GM19372 (cell line): ENCODE data around the gene L3MBTL4.
"Not testable (repeated sequence)": the region's sequence is repeated elsewhere in the genome, so short reads cannot be mapped to it uniquely, and the experiment has no call there.

Source experiments
- ATAC-seq: cut with Tn5 transposase; IDR thresholded peaks from one replicate; pipeline ENCODE4 v1.9.1; 2021; ENCODE audit warnings: mild to moderate bottlenecking, low read depth, moderate library complexity; ENCODE audit not compliant: unreplicated experiment

Gene L3MBTL4

GRCh38 chr18:6259324-6259723 lies 155.4 kb downstream of the L3MBTL4 start:
- not testable (repeated sequence) for ATAC-seq

- no peak for ATAC-seq
These were observed 156.8 kb downstream of the L3MBTL4 start for GRCh38 chr18:6257950-6258349.

- ATAC-seq: no peak
These were observed 158.2 kb downstream of the L3MBTL4 start for GRCh38 chr18:6256521-6256920.

- no peak for ATAC-seq
These were observed 158.8 kb downstream of the L3MBTL4 start for GRCh38 chr18:6255886-6256285.

- no peak for ATAC-seq
These were observed 159.5 kb downstream of the L3MBTL4 start for GRCh38 chr18:6255116-6255705.

GRCh38 chr18:6254456-6254855 lies 160.3 kb downstream of the L3MBTL4 start:
- no peak for ATAC-seq

GRCh38 chr18:6251084-6251483 lies 163.6 kb downstream of the L3MBTL4 start:
- ATAC-seq: no peak

- ATAC-seq: no peak
These were observed 164.9 kb downstream of the L3MBTL4 start for GRCh38 chr18:6249788-6250187.

GRCh38 chr18:6249170-6249569 lies 165.5 kb downstream of the L3MBTL4 start:
- peak; percentile 84 for ATAC-seq

- no peak for ATAC-seq
These were observed 166.7 kb downstream of the L3MBTL4 start for GRCh38 chr18:6248017-6248416.

GRCh38 chr18:6242004-6242403 lies 172.7 kb downstream of the L3MBTL4 start:
- ATAC-seq: no peak

- no peak for ATAC-seq
These were observed 175.0 kb downstream of the L3MBTL4 start for GRCh38 chr18:6239716-6240115.

- no peak for ATAC-seq
These were observed 178.5 kb downstream of the L3MBTL4 start for GRCh38 chr18:6236258-6236657.

- ATAC-seq: no peak
These were observed 192.4 kb downstream of the L3MBTL4 start for GRCh38 chr18:6222271-6222670.

- no peak for ATAC-seq
These were observed 193.1 kb downstream of the L3MBTL4 start for GRCh38 chr18:6221602-6222014.

- no peak for ATAC-seq
These were observed 194.6 kb downstream of the L3MBTL4 start for GRCh38 chr18:6220129-6220528.

- no peak for ATAC-seq
These were observed 195.5 kb downstream of the L3MBTL4 start for GRCh38 chr18:6219116-6219717.

GRCh38 chr18:6215888-6216287 lies 198.8 kb downstream of the L3MBTL4 start:
- no peak for ATAC-seq

- no peak for ATAC-seq
These were observed 203.6 kb downstream of the L3MBTL4 start for GRCh38 chr18:6211174-6211504.

- no peak for ATAC-seq
These were observed 204.2 kb downstream of the L3MBTL4 start for GRCh38 chr18:6210349-6211173.

GRCh38 chr18:6207941-6208340 lies 206.8 kb downstream of the L3MBTL4 start:
- no peak for ATAC-seq

GRCh38 chr18:6207116-6207515 lies 207.6 kb downstream of the L3MBTL4 start:
- no peak for ATAC-seq
